KBM-7 (cell line): ENCODE data around the gene DEPDC4.
"Not testable (repeated sequence)": the region's sequence is repeated elsewhere in the genome, so short reads cannot be mapped to it uniquely, and the experiment has no call there.

Experiments
- DNase-seq: peaks from one replicate; pipeline ENCODE4 v3.0.0-alpha.2; 2015
- in situ Hi-C: fragments of 300-500 bp; cut with MboI; formaldehyde crosslinking; loops from 2 replicates; pipeline ENCODE4 v1.14.3; 2020; ENCODE audit warnings: low sequenced_read_pairs, low pct_unique_long_range_greater_than_20kb, mixed read lengths

Gene DEPDC4

DNA sequence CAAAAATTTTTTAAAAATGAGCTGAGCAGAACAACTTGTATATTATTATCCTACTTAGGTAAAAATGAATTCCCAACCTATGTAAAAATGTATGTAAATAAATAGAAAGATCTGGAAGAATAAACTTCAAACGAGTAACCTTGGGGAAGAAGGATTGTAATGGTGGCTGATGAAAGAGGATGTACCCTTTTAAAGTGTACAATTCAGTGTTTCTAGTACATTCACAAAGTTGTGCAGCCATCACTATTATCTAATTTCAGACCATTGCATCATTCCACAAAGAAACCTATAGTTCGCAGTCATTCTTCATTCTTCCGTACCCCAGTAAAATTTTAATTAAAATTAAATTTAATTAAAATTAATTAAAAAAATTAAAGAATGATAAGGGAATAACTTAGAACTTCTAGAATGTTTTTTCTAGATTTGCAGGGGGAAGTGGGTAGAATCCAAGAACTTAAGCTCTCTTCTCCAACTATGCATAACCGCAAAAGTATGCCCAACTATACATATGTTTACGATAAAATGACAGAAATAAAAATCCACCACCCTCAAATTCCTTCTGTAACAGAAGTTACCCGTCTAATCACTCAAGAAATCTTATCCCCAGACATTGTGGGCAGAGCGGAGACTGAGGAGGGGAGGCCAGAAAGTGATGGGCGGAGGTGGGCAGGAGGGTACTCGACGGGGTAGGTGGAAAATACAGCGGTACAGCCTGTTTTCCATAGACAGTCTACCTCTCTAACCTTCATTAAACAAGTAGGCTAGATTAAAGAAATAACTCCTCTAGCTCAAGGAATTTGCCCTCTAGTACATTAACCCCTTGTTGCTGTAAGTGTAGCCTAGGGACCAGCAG, 921 bp downstream of the DEPDC4 start:
- in situ Hi-C loops: no loop called here
- no peak for DNase-seq

GRCh38 chr12:100265107-100265506, 1.8 kb downstream of the DEPDC4 start:
- in situ Hi-C loops, DNase-seq: not testable (repeated sequence)

- DNase-seq: no peak
- in situ Hi-C loops: no loop called here
Observed at GRCh38 chr12:100263131-100263530, 3.7 kb downstream of the DEPDC4 start.

DNA sequence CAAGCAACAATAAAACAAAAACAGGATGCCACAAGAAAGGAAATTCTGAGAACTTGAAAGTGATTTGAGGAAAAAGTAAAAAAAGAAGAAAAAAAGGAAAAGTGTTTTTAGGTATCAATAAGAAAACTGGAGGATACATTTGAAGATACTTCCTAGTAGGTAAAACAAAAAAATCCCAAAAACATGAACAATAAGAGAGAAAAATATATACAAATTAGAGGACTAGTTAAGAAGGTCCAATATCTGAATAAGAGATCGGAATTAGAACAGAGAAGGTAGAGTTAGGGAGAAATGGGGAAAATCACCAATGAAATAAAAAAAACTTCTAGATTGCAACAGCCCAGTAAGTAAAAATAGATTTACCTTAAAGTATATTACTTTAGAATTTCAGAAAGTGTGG, 8.8 kb downstream of the DEPDC4 start:
- in situ Hi-C loops: no loop called here
- no peak for DNase-seq

DNA sequence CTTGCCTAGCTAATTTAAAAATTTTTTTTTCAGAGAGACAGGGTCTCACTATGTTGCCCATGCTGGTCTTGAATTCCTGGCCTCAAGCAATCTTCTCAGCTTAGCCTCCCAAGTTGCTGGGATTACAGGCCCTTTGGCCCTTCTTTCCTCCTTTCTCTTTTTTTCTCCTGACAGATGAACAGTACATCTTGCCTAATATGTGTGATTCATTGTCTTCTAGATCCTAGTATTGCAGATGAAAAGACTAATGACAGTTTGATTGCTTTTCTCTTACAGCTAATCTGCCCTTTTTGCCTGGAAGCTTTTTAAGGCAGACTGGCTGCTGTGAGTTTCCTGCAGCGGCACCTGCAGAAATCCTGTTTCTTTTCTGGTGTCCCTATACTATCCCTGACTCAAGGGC, 12.0 kb downstream of the DEPDC4 start:
- DNase-seq: no peak
- in situ Hi-C loops: no loop called here

DNA sequence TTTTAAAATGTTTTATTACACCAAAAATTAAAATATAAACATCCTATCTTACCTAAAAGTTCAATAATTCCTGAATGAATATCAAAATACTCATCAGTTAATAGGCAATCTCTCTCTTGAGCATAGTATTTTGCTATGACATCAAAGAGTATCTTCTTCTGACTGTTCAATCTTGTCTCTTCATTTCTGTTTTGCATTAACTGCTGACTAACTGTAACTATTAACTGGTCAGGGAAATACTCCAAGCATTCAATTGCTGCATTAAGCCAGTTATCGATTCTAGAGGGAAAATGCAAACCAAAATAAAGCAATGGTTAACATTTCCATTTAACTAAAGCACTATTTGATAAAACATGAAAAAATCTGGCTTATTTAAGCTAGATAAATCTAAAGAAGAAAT, 13.4 kb downstream of the DEPDC4 start:
- DNase-seq: no peak
- in situ Hi-C loops: no loop called here

DNA sequence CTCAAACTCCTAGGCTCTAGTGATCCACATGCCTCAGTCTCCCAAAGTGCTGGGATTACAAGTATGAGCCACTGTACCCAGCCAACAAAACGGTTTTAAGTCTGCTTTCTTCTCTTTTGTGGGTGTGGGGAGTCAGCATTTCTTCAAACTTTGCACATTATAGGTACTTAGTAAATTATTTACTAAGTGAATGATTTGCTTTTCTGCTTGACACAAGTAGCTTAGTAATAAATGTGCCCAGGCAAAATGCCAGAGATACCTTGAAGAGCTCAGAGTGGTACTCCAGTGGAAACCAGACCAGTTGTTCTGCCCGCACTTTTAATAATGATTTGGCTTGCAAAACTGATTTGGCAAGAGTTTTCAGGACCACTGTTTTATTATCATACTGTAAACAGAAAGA, 15.0 kb downstream of the DEPDC4 start:
- in situ Hi-C loops: no loop called here
- DNase-seq: no peak

- peak; percentile 52 for DNase-seq
- in situ Hi-C loops: no loop called here
Observed at GRCh38 chr12:100249941-100250340, 16.9 kb downstream of the DEPDC4 start.

- DNase-seq: no peak
- in situ Hi-C loops: no loop called here
Observed at GRCh38 chr12:100248886-100249285, 18.0 kb downstream of the DEPDC4 start.

DNA sequence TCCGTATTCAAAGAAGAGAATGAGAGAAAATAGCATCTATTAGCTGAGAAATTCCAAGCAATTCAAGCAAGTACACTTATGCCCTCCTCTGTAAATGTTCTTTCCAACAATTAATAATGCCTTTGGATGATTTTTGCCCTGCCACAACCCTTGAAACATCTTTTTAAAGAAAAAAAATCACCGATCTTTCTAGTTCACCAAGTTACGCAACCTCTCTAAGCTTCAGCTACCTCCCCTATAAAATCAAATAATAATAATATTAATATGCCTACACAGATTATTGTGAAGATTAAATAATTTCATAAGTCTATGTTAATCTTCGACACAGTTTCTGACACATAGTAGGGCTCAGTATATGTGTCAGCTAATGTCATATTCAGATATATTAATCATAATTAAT, 19.1 kb downstream of the DEPDC4 start:
- in situ Hi-C loops: no loop called here
- no peak for DNase-seq

- no peak for DNase-seq
- in situ Hi-C loops: no loop called here
Observed at GRCh38 chr12:100243137-100243536, 23.7 kb downstream of the DEPDC4 start.

GRCh38 chr12:100239589-100239988, 27.3 kb downstream of the DEPDC4 start:
- DNase-seq: no peak
- in situ Hi-C loops: no loop called here

DNA sequence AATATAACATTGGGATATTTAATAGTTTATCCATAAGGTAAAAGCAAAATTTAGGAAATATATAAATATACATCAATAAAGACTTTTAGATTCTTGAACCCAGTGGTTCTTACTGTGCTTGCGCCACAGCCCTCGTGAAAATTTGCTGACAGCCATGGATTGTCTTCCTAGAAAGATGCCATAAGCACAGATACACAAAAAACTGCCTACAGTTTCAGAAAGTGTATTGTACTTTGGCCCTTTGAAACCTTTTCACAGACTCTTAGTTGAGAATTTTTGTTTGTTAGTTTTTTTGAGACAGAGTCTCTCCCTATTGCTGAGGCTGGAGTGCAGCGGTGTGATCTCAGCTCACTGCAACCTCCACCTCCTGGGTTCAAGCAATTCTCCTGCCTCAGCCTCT, 28.1 kb downstream of the DEPDC4 start:
- DNase-seq: no peak
- in situ Hi-C loops: no loop called here

GRCh38 chr12:100234591-100235304, 32.1 kb downstream of the DEPDC4 start:
- peak; percentile 35 for DNase-seq
- in situ Hi-C loops: no loop called here

DNA sequence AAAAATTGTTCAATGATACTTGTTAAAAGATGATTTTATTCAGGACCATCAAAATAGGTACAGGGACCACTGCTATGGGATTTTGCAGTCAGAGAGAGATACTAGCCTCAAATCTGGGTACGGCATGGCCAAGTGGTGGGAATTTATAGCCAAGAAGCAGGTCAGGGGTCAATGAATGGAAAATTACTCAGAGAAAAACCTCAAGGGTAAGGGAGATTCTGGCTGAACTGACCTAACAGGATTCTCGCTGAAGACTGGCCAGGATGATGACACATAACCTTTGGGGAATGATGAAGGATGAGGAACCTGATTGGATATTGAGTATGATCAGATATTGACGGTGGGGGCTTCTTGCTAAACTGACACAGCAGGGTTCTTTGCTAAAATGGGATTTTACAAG, 32.7 kb downstream of the DEPDC4 start:
- in situ Hi-C loops: no loop called here
- no peak for DNase-seq

DNA sequence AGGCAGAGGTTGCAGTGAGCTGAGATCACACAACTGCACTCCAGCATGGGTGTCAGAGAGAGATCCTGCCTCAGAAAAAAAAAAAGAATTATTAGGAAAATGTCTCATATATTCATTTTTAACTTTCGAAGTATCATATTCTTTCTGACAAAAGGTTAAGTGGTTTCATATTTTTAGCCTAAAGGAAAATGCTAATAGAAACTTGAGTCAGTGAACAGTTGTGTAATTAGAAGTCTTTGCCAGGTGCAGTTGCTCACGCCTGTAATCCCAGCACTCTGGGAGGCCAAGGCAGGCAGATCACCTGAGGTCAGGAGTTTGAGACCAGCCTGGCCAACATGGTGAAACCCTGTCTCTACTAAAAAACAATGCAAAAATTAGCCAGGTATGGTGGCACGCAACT, 35.0 kb downstream of the DEPDC4 start:
- DNase-seq, in situ Hi-C loops: not testable (repeated sequence)

- in situ Hi-C loops: no loop called here
Observed at GRCh38 chr12:100229876-100230275, 37.0 kb downstream of the DEPDC4 start.

GRCh38 chr12:100229036-100229635, 37.7 kb downstream of the DEPDC4 start:
- in situ Hi-C loops: no loop called here
- DNase-seq: peak; percentile 35

More at GRCh38 chr12:100229876-100230275, 37.0 kb downstream of the DEPDC4 start:
- DNase-seq: no peak

- no peak for DNase-seq
- in situ Hi-C loops: no loop called here
Observed at GRCh38 chr12:100225491-100225890, 41.4 kb downstream of the DEPDC4 start.

GRCh38 chr12:100222173-100222572, 44.7 kb downstream of the DEPDC4 start:
- DNase-seq, in situ Hi-C loops: not testable (repeated sequence)
